Limb (tissue), 2 donors: ENCODE results near the gene AREL1.

Experiments
- DNase-seq, 2 donors: peaks; one replicate each; pipeline ENCODE4 v3.0.0-alpha.2; 2016; ENCODE audit errors: extremely low spot score in 2 of 2

The AREL1 gene

DNA sequence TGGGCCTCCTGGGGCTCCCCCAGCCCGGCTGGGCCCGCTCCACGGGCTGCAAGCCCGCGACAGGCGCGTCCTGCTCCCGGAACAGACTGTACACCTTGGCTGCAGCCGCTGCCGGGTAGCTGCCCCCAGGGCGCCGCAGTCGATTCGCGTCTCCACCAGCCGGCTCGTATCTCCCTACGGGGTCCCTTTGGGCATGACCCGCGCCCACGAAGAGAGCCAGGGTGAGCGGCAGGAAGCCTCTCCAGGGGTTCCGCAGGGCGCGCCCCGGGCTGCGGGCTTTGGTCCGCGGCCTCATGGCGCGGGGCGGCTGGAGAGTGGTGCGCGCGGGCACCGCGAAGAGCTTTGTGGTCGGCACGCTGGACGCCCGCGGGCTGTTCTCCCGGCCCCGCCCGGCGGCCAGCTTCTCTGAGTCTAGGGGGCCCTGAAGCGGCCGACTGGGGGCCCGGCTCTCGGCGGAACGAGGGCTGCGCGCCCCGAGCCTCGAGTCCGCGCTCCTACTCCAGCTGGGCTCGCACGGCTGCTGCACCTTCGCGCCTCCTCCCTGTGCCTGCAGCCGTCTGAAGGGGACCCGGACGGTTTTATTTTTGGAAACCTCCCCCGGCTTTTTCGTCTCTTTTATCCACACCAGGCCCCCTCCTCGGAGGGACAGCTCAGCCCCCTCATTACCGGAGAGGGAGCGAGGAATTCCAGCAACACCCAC lies 101.1 kb downstream of the AREL1 start, which contains the start of gene LTBP2:
LTBP2 (minus strand) TSS at position 588 of the 700 bp plus-strand sequence; CDS start at position 295, 293 bp downstream.
- DNase-seq: no peak
